Measurements from ENCODE around the gene MAX. TPM values are rescaled to one million over a fixed set of nuclear protein-coding genes. Genes with fewer than 3 reads are reported as not detected.

MAX gene, protein sequence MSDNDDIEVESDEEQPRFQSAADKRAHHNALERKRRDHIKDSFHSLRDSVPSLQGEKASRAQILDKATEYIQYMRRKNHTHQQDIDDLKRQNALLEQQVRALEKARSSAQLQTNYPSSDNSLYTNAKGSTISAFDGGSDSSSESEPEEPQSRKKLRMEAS
- total RNA-seq: 154 and 160 TPM in 2 replicates

DNA sequence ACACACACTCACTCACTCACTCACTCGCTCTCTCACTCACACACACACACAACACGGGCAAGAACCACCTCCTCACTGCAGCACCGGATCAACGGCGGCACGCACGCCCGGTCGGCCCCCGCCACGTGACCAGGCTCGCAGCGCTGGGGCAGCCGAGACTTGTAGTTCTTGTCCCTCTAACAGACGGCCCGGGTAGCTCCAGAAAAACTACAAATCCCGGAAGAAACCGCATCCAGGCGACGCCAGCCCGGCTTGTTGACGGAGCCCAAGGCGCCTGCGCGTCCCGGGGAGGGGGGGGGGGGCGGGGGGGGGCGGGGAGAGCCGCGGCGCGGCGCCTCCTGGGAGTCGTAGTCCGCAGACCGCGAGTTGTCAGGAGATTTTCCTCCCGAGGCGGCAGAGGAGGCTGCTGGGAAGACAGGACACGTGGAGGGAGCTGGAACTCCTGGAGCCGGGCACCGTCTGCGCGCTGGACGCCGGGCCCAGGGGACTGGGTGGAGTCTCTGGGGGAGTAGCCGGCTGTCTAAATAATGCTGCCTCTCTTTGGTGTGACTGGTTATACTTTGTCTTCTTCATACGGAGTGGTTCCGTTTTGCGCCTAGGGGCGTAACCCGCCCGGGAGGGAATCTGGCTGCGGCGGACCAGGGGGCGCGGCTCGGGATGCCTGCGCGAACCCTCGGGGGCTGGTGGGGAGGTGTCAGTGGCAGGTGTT, at the start of gene MAX:
Gene MAX (minus strand): TSS at position 77 of the 709 bp plus-strand sequence. CDS start 178 bp downstream, outside the sequence.
- intact Hi-C loops (cut with micrococcal nuclease): loop anchor here (1.0 to 5.0 kb wide), 14 partner anchors 104 to 1405 kb away; partner anchors contain the start of genes CHURC1, FNTB, FUT8 and GPHN

DNA sequence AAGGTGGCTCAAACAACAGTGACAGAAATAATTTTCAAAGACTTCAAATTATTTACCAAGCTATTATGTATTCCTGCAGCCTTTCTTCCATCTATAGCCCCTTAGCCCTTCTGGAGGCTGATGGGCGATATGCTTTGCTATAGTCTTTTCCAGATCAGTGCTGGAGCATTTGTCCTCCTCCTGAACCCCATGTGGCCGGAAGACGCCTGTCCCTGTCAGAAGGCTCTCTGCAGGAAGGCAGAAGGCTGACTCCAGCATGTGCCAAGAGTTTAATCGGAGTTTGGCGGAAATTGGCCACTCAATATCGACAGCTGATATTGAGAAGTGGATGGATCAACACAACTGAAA, 49.3 kb upstream of the MAX start:
- intact Hi-C loops (cut with micrococcal nuclease): no loop called here

DNA sequence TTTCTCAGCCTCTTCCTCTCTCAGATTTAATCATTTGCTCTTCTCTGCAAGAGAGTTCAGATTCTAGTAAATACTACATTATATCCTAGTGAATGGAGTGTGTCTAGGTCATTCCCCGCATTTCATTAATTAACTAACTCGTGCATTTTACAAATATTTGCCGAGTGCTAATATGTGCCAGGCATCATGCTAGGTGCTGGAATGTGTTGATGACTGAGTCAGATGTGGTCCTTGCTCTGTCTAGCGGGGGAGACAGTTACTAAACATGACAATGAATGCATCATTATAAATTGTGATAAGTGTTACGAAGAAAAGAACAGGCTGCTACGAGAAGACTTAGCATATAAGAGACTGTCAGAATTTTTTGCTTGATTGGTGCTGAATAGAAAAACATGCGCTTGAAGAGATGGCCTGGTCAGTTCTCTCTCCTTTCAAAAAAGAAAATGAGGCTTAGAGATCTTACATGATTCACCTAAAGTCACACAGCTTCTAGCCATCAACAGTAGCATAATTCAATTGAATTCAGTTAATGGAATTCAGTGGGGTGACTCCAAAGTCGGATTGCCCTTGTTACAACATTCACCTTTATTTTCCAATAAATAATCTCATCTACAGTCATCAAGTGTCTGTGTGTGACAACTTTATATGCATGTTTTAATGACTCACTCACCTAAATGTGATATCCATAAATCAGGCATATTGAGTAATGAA, 48.7 kb upstream of the MAX start:
- intact Hi-C loops (cut with micrococcal nuclease): no loop called here

DNA sequence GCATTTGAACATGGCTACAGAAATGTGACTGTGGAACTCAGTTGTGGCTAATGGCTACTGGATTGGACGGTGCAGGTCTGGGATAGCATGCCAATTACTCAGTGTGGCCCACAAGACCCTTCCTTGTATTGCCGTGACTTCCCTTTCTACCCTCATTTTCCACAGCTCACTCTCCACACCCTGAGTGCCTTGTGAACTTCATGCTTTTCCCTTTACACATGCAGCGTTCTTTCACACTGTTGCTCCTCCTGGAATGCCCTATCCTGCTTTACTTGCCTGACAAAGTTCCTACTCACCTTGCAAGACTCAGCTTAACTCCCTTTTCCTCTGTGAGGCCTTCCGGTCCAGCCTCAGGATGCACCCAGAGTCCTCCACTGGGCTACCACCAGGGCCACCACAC, 46.8 kb upstream of the MAX start:
- intact Hi-C loops (cut with micrococcal nuclease): no loop called here

DNA sequence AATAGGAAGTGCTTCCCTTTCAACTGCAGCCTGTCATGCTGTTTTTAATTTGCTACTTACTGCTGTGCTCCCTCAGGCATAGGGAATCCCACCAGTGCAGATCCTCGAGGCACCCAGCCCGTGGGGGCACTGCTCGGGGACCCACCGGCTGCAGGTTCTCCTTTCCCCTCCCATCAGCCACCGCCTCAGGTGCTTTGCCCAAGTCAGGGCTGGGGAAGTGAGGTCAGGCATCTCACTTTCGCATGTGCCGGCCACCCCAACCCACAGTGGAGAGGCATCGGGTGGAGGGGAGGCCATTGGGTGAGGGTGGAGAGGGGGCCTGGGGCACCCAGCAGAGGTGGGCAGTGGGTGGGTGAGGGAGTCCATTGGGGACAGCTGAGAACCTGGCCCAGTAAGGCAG, 41.9 kb upstream of the MAX start:
- intact Hi-C loops (cut with micrococcal nuclease): no loop called here

DNA sequence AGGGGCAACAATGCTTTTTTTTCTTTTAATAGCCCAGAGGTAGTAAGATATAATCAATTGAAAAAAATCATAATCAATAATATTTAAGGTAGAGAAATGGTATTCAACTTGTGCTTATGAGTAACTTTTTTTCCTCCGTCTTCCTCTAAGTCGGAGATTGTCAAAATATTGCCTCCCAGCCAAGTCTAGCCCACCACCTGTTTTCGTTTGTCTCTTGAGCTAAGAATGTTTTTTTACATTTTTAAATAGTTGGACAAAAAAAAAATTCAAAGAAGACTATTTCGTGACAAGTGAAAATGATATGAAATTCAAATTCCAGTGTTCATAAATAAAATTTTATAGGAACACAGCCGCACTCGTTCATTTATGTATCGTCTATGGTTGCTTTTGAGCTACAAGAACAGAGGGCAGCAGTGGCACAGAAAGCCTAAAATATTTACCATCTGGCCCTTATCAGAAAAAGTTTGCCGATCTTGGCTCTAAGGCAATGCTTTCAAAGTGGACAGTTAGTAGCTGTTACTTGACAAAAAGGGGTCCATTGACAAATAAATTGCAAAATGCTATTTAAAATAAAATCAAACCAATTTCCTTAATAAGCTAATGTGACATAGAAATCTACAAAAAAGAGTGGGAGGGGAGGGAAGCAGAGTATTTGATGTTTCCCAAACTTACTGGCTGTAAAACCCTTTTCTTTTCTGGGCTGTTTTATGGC, 40.8 kb upstream of the MAX start:
- intact Hi-C loops (cut with micrococcal nuclease): no loop called here

DNA sequence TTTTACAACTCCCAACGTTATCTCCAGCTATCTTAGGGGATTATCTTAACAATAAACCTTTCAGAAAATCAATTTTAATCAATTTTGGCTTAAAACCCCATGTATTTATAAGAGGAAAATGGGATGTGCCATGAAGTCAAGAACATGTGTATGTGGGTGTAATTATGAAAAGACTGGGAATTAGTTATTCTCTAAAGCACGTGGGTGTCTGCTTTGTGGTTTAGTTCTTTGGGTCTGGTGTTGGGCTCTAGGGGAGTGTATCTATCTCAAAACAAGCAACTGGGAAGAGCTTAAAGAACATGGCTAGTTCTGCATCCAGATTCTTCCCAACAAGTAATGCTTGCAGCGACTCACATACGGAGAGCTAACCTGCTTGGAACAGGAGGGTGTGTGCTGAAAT, 40.1 kb upstream of the MAX start:
- intact Hi-C loops (cut with micrococcal nuclease): no loop called here

DNA sequence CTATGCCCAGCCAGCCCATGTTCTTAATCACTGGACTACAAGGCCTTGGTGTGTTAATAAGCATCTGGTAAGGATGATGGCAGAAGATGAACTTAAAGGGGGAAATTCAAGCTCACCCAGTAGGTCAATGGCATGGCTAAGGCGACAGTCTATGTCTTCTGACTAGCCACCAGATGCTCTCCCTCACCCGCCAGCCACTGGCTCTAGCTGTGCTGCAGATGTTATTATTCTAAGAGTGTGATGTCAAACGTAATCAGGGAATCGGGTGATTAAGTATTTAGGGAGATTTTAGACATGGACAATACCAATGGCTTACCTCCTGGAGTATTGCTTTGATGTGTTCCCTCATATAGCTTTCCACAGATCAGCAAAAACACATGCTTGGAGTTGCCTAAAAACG, 39.2 kb upstream of the MAX start:
- intact Hi-C loops (cut with micrococcal nuclease): no loop called here

DNA sequence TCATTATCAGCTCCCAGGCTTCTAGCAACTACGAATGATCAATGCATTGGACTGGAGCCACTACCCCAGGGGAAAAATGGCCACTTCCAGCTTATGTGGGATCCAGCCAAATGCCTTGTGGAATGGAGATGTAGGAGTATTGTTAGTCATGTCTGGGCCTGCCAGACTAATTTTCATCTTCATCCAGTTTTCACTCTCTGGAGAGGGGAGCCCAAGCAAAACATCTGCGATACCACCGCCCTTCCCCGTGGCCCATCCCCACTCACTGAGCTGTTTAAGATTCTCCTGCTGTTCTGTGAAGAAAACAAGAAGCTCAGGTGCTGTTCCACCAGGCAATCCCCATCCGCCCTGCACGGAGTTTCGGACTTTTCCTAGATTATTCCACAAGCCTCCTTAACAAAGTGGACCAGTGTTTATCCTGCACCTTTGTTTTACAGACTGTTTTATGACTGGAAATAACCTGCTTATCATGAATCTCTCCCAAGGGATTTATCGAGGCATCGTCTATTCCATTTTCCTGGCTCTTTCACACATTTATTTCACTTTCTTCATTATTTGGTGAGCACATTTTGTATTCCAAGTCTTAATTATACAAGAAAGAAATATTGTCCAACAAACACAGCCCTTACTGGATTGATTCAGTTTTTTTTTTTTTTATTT, 35.5 kb upstream of the MAX start:
- intact Hi-C loops (cut with micrococcal nuclease): no loop called here

DNA sequence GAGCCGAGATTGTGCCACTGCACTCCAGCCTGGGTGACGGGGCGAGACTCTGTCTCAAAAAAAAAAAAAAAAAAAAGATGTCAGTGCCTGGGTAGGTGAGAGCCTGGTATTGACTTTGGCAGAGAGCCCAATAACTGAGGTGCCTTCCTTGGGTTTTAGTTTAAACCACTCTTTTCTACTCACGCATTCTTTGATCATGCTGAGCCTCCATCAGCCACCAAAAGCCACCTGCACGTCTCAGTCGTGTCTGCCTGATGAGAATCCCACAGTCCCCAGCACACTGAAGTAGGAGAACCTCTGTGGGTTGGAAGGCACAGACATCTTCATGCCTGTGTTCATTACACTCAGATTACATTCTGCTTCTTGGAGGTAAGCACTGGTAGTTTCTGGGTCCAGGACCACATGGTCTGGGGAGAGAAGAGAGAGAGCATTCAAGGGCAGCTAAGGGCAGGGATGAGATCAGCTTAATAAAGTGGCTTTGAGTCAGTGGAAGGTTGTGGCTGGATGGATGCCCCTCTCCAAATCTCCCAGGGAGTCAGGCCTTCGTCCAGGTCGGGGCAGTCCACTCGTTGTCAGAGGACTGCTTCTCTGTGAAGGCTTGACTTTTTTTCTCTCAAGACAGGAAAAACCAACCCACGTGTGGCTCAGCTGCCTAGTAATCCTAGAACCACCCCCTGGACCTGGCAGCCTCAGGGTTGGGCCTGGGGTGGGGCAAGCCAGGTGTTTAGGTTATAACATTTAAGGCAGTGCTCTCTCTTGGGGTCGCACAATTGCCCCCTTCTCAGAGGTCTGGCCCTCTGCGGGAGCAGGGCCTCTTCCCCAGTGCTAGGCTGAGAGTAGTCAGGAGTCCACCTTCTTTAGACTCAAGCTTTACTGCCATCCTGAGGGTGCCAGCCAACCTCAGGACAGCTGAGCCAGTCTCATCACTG, 32.6 kb upstream of the MAX start:
- intact Hi-C loops (cut with micrococcal nuclease): no loop called here

DNA sequence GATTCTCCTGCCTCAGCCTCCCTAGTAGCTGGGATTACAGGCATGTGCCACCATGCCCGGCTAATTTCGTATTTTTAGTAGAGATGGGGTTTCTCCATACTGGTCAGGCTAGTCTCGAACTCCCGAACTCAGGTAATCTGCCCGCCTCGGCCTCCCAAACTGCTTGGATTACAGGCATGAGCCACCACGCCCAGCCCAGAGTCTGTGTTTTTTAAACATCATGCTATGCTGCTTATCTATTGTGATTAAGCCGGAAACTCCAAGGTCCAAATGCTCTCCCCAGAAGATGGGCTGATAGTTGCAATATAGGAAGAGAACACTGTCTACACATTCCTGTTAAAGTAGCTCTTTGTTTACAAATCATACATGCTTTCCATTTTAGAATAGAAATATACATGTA, 30.5 kb upstream of the MAX start:
- intact Hi-C loops (cut with micrococcal nuclease): no loop called here

DNA sequence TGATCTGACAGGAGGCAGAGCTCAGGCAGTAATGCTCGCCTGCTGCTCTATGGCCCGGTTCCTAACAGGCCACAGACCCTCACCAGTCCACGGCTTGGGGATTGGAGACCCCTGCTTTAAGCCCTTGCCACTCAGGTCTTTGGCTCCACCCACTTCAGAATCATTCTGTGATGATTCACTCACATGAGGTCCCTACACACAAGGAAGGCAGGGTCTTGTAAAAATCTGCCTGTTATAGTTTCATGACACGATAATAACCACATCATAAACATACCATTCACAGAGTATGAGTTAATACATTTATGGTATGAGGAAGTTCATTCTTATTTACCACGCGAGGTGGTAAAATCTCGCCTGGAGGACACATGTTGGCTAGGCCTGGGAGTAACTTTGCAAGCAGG, 29.0 kb upstream of the MAX start:
- intact Hi-C loops (cut with micrococcal nuclease): no loop called here

DNA sequence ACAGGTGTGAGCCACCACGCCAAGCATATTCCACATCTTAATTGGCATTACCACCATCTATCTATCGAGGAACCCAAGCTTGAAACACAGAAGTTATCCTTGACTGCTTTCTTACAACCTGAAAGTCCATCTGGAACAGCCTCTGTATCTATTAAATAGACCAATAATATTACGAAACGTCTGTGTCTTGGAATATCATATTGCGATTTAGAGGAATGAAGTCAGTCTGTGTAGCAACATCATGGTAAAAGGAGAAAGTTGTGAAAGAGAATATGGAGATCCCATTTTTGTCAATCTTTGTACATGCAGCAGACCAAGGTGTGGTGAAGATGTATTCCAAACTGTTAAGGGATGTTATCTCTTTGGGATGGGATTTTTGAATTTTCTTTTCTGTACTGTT, 25.8 kb upstream of the MAX start:
- intact Hi-C loops (cut with micrococcal nuclease): no loop called here

DNA sequence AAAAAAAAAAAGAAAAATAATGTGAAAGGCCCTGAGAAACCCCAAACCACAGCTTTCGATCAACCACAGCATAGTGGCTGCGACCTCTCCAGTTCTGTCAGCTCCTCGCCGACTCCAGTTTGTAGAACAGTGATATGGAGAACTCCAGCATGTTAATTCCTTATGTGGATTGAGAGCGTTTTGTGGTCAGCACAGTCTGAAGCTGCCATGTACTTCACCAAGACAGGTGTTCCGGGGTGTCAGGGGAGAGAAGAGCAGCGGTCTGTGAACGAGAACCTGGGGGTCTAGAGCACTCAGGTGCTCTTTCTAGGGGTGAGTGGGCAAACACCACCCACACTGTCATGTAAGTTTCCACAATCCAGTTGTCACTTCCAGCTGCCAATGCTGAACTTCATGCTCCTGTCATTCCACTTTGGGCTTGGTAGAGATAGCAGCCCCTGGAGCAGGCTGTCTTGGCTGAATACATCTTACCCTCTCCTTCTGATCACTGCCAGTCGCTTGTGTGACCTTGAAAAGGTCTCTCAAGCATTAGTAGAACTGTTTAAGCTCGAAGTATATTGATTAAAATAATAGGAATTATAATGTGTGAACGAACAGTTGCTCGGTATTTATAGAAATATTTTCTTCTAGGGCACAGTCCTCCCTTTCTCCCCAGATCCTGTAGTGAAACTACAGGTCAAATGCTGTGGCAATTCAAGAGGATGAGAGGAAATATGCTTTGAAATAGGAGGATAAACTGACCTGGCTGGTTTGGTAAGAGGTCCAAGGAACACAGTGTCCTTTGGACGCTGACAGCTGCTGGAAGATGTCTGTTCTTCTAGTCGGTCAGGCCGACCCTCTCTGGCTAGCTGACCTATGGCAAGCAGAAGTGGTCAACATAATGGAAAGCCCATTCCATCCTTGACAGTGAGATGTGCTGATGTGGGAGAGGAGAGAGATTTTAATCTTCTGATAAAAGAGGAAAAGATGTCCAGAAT, 15.7 kb upstream of the MAX start:
- intact Hi-C loops (cut with micrococcal nuclease): no loop called here

DNA sequence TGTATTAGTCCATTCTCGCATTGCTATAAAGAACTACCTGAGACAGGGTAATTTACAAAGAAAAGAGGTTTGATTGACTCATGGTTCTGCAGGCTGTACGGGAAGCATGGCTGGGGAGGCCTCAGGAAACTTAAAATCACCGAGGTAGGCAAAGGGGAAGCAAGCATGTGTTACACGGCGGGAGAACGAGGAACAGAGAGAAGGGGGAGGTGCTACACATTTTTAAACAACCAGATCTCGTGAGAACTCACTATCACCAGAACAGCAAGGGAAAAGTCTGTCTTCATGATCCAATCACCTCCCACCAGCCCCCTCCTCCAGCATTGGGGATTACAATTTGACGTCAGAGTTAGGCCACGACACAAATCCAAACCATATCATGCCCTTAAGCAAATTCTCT, 13.3 kb upstream of the MAX start:
- intact Hi-C loops (cut with micrococcal nuclease): no loop called here

DNA sequence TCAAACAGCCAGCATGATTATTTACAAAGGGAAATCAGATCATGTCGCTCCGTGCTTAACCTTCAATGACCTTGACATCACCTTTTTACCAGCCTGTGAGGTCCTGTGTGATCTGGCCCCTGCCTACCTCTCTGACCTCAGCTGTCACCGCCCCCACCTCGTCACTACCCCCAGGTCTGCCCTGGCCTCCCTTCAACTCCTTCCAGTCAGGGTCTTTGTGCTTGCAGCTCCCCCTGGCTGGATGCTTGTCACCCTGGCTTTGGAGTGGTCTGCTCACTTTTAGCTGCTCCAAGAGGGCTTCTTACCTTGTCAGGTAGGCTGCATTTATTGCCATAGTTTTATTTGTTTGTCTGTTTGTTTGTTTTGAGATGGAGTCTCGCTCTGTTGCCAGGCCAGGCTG, 8.2 kb upstream of the MAX start:
- intact Hi-C loops (cut with micrococcal nuclease): no loop called here

DNA sequence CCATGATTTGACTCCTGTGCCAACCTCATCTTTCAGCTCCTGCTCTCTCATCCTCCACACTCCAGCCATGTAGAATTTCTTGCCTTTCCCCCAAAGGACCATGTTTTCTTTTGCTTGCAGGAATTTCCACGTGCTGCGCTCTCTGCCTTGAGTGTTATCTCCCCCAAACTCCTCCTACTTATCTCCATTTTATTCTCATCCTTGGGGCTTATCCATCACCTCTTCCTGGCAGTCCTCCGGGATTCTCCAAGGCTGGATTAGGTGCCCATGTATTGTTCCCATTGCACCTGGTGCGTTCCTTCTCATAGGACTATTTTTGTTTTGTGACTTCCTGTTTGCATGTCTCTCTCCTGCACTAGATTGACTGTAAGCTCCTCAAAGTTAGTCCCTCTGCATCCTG, 7.0 kb upstream of the MAX start:
- intact Hi-C loops (cut with micrococcal nuclease): no loop called here

DNA sequence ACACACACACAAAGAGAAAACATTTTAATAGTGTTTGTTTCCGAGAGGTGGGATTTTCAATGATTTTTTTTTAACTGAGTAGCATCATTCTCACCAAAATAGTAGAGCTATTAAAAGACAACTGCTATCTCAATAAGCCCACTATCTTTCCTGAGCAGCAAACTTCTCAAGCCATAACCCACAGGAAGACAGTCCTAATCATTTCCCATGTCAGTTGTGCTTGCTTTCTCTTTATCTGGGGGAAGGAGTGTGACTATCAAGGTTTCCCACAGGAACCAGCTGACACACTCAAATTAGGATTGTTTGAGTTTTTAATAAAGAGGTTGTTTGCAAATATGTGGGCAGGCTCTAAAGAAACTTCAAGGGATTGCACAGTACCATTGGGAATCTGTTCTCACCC, 4.9 kb upstream of the MAX start:
- intact Hi-C loops (cut with micrococcal nuclease): no loop called here

DNA sequence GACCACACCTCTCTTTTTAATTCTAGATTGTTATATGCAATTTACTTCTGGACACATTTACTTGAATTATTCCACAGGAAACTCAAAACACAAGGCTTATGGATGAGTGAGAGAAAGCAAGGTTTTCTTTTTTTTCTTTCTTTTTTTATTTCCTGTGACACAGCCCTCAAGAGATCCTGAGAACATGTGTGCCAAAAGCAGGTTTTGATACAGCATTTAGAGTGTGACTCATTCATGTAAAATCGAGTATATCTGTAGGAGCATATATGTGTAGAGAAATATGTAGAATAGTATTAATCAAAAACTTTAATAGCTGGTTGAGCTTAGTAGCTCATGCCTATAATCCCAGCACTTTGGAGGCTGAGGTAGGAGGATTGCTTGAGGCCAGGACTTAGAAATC, 4.4 kb upstream of the MAX start:
- intact Hi-C loops (cut with micrococcal nuclease): no loop called here

Measured in T-helper 1 cell treated with Interleukin-12 subunit alpha and Interleukin-12 subunit beta and Interleukin-4 antibody, amounts not matched to agents 30 ng/mL and 1 ng/mL, for 36 hours (primary cell).